BLaER1 treated with 17β-estradiol and CSF1 and Interleukin-3, amounts not matched to agents 10 nM and 100 nM (cell line): ENCODE data around the gene TECPR1.

Experiments used
- H3K27ac ChIP-seq, 11 experiments: shearing (Covaris generic); formaldehyde crosslinking; 2 replicates each; pipeline ENCODE4 v1.8.1; 2022
- H3K27me3 ChIP-seq, 11 experiments: shearing (Covaris generic); formaldehyde crosslinking; 2 replicates each; pipeline ENCODE4 v1.8.1; 2022
- H3K36me3 ChIP-seq, 11 experiments: shearing (Covaris generic); formaldehyde crosslinking; 2 replicates each; pipeline ENCODE4 v1.8.1; 2022
- H3K4me1 ChIP-seq, 10 experiments: shearing (Covaris generic); formaldehyde crosslinking; 2 replicates each; pipeline ENCODE4 v1.8.1; 2022
- H3K4me2 ChIP-seq, 11 experiments: shearing (Covaris generic); formaldehyde crosslinking; 2 replicates each; pipeline ENCODE4 v1.8.1; 2022
- H3K4me3 ChIP-seq, 10 experiments: shearing (Covaris generic); formaldehyde crosslinking; 2 replicates each; pipeline ENCODE4 v1.8.1; 2022
- H3K9ac ChIP-seq, 11 experiments: shearing (Covaris generic); formaldehyde crosslinking; 2 replicates each; pipeline ENCODE4 v1.8.1; 2022
- H3K9me3 ChIP-seq, 11 experiments: shearing (Covaris generic); formaldehyde crosslinking; replicated peaks in 1 of 11; 2 replicates each; pipeline ENCODE4 v1.8.1; 2022
- H4K20me1 ChIP-seq, 11 experiments: shearing (Covaris generic); formaldehyde crosslinking; 2 replicates each; pipeline ENCODE4 v1.8.1; 2022
- Cebpa-rat ChIP-seq, 11 experiments: shearing (Covaris generic); IDR thresholded peaks; 2 replicates each; pipeline ENCODE4 v1.8.1; 2022

TECPR1 gene

GRCh38 chr7:98231493-98232262 lies 20.4 kb downstream of the TECPR1 start:
- TF ChIP-seq Cebpa-rat (IDR thresholded peaks at IDR 0.05), result no peak
- Histone ChIP-seq H3K4me2 (peak overlapping the region; percentile 13 to 69 (median 42); a peak in 15 of 22 replicates), H3K36me3 (peaks cover 0 to 78% (median 13%) of the 10 kb centered on the region in 11 experiments; a peak in 14 of 22 replicates), H3K9me3 (no peaks in the 10 kb centered on the region), H4K20me1 (peaks cover 0 to 54% (median 16%) of the 10 kb centered on the region in 11 experiments; a peak in 13 of 22 replicates), H3K4me3 (no peak overlapping the region), H3K4me1 (peaks cover 11 to 53% (median 41%) of the 10 kb centered on the region in 10 experiments), H3K27ac (no peak overlapping the region), H3K9ac (0 out of 22 replicates have a peak overlapping the region, but pooled peaks of 1 of the 11 experiments have one; percentile 13), H3K27me3 (no peaks in the 10 kb centered on the region)

GRCh38 chr7:98230746-98231471 lies 21.1 kb downstream of the TECPR1 start:
- H3K4me3 ChIP-seq, result no peak overlapping the region
- TF ChIP-seq Cebpa-rat (IDR thresholded peaks at IDR 0.05), result no peak
- peaks cover 11 to 53% (median 41%) of the 10 kb centered on the region in 10 experiments for H3K4me1 ChIP-seq
- H3K9ac ChIP-seq, result no peak overlapping the region
- H4K20me1 ChIP-seq, result peaks cover 0 to 52% (median 16%) of the 10 kb centered on the region in 11 experiments; a peak in 13 of 22 replicates
- no peaks in the 10 kb centered on the region for H3K9me3 ChIP-seq
- no peaks in the 10 kb centered on the region for H3K27me3 ChIP-seq
- H3K36me3 ChIP-seq, result peaks cover 0 to 78% (median 7%) of the 10 kb centered on the region in 11 experiments; a peak in 12 of 22 replicates
- H3K4me2 ChIP-seq, result no peak overlapping the region
- H3K27ac ChIP-seq, result no peak overlapping the region

DNA sequence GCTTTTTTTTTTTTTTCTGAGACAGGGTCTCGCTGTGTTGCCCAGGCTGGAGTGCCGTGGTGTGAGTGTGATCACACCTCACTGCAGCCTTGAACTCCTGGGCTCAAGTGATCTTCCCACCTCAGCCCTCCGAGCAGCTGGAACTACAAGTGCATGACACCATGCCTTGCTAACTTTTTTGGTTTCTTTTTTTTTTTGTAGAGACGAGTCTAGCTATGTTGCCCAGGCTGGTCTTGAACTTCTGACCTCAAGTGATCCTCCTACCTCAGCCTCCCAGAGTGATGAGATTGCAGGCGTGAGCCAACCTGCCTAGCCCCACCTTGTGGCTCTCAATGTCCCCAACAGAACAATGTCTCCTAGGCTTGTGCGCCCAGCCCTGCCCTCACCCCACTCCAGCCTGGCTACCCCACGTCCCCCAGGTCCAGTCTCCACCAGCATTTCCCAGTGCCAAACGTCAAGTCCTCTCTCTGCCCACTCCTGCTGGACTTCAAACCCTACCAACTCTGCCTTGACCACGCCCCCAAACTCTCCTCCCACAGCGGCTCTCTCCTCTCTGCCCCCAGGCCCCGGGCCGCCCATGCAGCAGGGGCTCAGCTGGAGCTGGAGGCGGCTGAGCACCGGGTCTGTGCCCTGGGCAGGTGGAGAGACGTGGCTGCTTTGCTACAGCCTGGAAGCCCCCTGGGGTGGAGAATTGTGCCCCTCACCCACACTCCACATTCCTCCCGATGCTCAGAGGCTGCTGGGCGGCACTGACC lies 21.9 kb downstream of the TECPR1 start:
- H3K27ac ChIP-seq, result no peak overlapping the region
- no peaks in the 10 kb centered on the region for H3K27me3 ChIP-seq
- H3K4me2 ChIP-seq, result peak overlapping the region in 8 of 11 experiments; percentile 39 to 78 (median 74); a peak in 16 of 22 replicates
- H3K9ac ChIP-seq, result no peak overlapping the region
- peaks cover 0 to 78% (median 8%) of the 10 kb centered on the region in 11 experiments; a peak in 11 of 22 replicates for H3K36me3 ChIP-seq
- no peak overlapping the region for H3K4me3 ChIP-seq
- peaks cover 11 to 53% (median 41%) of the 10 kb centered on the region in 10 experiments for H3K4me1 ChIP-seq
- no peaks in the 10 kb centered on the region for H3K9me3 ChIP-seq
- no peak for TF ChIP-seq Cebpa-rat (IDR thresholded peaks at IDR 0.05)
- peaks cover 0 to 51% (median 16%) of the 10 kb centered on the region in 11 experiments; a peak in 13 of 22 replicates for H4K20me1 ChIP-seq

- Histone ChIP-seq H3K9me3 (no peaks in the 10 kb centered on the region), H3K4me1 (peaks cover 11 to 54% (median 42%) of the 10 kb centered on the region in 10 experiments), H3K4me2 (peak overlapping the region in 9 of 11 experiments; percentile 21 to 78 (median 73); a peak in 17 of 22 replicates), H4K20me1 (peaks cover 0 to 53% (median 16%) of the 10 kb centered on the region in 11 experiments; a peak in 13 of 22 replicates), H3K9ac (peak overlapping the region in 2 of 11 experiments; percentile 18 to 28; a peak in 3 of 22 replicates), H3K36me3 (peaks cover 0 to 83% (median 8%) of the 10 kb centered on the region in 11 experiments; a peak in 11 of 22 replicates), H3K27me3 (no peaks in the 10 kb centered on the region), H3K4me3 (no peak overlapping the region), H3K27ac (no peak overlapping the region)
- TF ChIP-seq Cebpa-rat (IDR thresholded peaks at IDR 0.05), result no peak
Observed at GRCh38 chr7:98229441-98229840, 22.6 kb downstream of the TECPR1 start.

DNA sequence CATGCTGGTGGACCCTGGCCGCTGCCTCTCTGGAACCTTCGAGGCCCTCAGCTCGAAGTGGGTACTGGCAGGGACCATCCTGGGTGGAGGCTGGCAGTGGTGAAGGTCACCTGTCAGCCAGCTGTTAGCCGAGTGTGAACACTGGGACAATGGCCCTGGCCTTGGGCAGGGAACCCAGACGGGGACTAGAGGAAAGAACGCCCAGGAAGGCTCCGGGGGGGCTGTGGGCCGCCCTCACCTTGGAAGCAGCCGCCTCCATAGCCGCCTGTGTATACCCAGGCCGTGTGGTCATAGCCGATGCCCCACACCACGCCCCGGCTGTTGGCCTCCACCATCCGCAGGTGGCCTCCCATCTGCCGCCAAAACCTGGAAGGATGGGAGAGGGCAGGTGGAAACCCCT lies 23.2 kb downstream of the TECPR1 start:
- no peak for TF ChIP-seq Cebpa-rat (IDR thresholded peaks at IDR 0.05)
- no peaks in the 10 kb centered on the region for H3K9me3 ChIP-seq
- H3K27me3 ChIP-seq, result no peaks in the 10 kb centered on the region
- H3K4me2 ChIP-seq, result peak overlapping the region in 9 of 11 experiments; percentile 15 to 78 (median 73); a peak in 17 of 22 replicates
- peak overlapping the region in 4 of 11 experiments; percentile 11 to 35 (median 23); a peak in 2 of 22 replicates for H3K9ac ChIP-seq
- peaks cover 0 to 84% (median 8%) of the 10 kb centered on the region in 11 experiments; a peak in 11 of 22 replicates for H3K36me3 ChIP-seq
- no peak overlapping the region for H3K4me3 ChIP-seq
- peaks cover 11 to 59% (median 49%) of the 10 kb centered on the region in 10 experiments for H3K4me1 ChIP-seq
- H3K27ac ChIP-seq, result no peak overlapping the region
- H4K20me1 ChIP-seq, result peaks cover 0 to 60% (median 16%) of the 10 kb centered on the region in 11 experiments; a peak in 13 of 22 replicates

DNA sequence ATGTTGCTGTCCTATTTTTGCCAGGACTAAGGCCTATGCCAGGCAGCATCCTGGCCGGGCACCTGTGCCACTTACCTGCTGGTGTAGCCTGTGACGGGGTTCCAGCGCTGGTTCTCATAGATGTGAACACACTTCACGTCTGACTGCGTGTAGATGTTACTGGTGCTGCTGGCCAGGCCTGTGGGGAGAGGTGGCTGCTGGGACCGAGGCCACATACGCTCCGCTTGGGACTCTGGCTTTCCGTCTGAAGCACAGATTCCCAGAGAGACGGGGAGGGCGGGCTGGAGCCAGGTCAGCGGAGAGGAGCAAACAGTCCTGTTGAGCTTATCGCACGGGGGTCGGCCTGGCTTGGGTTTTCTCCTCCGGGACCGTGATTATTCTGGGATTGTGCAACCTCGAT lies 24.1 kb downstream of the TECPR1 start:
- Histone ChIP-seq H3K4me1 (peaks cover 11 to 58% (median 49%) of the 10 kb centered on the region in 10 experiments), H3K27me3 (no peaks in the 10 kb centered on the region), H4K20me1 (peaks cover 0 to 55% (median 16%) of the 10 kb centered on the region in 11 experiments; a peak in 13 of 22 replicates), H3K9me3 (no peaks in the 10 kb centered on the region), H3K36me3 (peaks cover 0 to 75% (median 8%) of the 10 kb centered on the region in 11 experiments; a peak in 11 of 22 replicates), H3K4me2 (peak overlapping the region in 8 of 11 experiments; percentile 39 to 78 (median 74); a peak in 14 of 22 replicates), H3K9ac (peak overlapping the region in 3 of 11 experiments; percentile 11 to 28 (median 18); a peak in 1 of 22 replicates), H3K4me3 (no peak overlapping the region), H3K27ac (no peak overlapping the region; a peak in 1 of 22 replicates)
- no peak; a peak in 1 of 22 replicates for TF ChIP-seq Cebpa-rat (IDR thresholded peaks at IDR 0.05)

DNA sequence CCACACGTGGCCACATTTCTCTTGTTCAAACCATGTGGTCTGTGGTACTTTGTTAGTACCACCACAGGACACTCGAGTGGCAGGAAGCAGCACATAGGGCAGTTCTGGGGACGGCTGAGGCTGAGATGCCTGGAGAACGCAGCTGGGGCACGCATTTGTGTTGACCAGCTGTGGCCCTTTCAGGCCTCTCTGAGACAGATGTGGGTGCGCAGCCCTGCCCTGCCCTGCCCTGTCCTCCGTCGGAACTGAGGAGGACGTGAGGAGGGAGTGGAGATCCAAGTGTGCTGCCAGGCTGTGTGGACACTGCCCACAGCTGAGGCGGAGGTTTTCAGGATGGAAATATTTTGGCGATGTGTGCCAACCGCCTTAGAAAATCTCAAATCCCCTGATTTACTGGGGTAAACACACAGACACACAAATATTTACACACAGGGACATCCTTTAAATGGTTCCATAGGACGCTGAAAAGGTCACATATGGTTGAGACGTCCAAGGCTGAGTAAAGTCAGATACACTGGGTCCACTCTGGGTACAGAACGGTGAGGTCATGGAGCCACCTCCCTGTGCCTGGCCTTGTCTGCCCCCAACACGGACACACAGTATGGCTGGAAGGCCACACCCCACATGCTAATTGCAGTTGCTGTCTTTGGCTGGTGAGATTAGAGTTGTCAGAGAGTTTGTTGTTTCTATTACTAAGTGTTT lies 26.0 kb downstream of the TECPR1 start:
- H3K27ac ChIP-seq, result no peak overlapping the region

More for the DNA sequence above, 26.0 kb downstream of the TECPR1 start:
- Histone ChIP-seq H3K36me3 (peaks cover 0 to 91% (median 21%) of the 10 kb centered on the region in 11 experiments; a peak in 14 of 22 replicates), H3K4me3 (no peak overlapping the region), H4K20me1 (peaks cover 0 to 61% (median 16%) of the 10 kb centered on the region in 11 experiments; a peak in 13 of 22 replicates), H3K9ac (no peak overlapping the region), H3K4me2 (no peak overlapping the region), H3K9me3 (no peaks in the 10 kb centered on the region), H3K27me3 (no peaks in the 10 kb centered on the region), H3K4me1 (peaks cover 0 to 50% (median 38%) of the 10 kb centered on the region in 10 experiments; a peak in 17 of 20 replicates)
- TF ChIP-seq Cebpa-rat (IDR thresholded peaks at IDR 0.05), result no peak
